ENCODE results near the gene SIGLEC6.

SIGLEC6 gene

DNA sequence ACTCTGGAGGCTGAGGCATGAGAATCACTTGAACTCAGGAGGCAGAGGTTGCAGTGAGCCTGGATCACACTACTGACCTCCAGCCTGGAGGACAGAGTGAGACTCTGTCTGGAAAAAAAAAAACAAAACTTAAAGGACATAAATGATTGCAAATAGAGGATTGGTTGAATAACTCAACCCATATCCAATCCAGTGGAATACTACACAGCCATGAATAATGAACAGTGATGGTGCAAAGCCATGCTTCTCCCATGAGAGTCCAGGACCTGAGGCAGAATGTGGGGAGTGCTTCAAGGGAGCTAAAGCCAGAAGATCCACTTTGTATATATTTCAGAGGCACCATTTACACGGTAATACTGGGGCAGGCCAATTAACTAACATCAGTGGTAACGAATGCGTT, 55.3 kb downstream of the SIGLEC6 start:
- no peak for DNase-seq (ENCODE audit: low read depth in 2 of 2)

GRCh38 chr19:51473009-51473707, 58.3 kb downstream of the SIGLEC6 start:
- DNase-seq (ENCODE audit: low read depth in 2 of 2), result peak; percentile 64 to 92

DNA sequence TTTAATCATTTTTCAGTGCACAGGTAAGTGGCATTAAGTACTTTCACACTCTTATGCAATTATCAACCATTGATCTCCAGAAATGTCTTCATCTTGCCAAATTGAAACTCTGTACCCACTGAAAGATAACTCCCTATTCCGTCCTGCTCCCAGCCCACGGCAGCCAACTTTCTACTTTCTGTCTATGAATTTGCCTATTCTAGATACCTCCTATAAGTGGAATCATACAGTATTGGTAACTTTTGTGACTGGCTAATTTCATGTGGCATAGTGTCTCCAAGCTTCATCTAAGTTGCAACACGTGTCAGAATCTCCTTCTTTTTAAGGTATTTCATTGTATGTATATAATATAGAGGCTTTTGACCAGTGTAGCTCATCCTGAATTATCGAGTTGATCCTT, 58.9 kb downstream of the SIGLEC6 start:
- DNase-seq (ENCODE audit: low read depth in 2 of 2), result no peak

DNA sequence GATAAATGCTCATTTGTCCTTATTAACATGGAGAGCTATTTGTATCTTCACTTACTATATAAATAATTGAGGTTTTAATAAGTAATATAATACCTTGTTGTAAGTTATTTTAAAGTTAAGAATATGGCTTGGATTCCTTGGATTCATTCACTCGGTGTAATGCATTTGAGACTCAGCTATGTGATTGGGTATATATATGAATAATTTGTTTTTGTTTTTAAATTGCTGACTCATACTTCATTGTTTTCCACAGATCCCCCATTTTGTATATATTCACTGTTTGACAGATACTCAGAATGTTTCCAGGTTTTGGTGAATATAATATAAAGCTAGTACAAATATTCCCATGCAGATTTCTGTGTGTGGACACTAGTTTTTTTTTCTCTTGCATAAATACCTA, 59.9 kb downstream of the SIGLEC6 start:
- DNase-seq (ENCODE audit: low read depth in 2 of 2), result no peak

DNA sequence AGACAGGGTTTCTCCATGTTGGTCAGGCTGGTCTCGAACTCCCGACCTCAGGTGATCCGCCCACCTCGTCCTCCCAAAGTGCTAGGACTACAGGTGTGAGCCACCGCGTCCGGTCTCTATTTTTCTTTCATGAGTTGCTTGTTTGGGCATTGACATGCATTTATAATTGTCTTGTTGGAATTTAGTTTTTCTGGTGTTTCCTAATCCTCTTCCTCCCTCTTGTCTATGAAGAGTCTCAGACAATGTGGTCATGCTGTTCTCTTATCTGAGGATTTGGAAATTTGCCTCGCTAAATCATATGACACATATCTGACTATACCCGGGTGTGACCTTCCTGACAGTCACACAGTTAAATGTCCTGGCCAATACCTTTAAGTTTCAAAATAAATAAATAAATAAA, 60.5 kb downstream of the SIGLEC6 start:
- DNase-seq (ENCODE audit: low read depth in 2 of 2), result no peak

DNA sequence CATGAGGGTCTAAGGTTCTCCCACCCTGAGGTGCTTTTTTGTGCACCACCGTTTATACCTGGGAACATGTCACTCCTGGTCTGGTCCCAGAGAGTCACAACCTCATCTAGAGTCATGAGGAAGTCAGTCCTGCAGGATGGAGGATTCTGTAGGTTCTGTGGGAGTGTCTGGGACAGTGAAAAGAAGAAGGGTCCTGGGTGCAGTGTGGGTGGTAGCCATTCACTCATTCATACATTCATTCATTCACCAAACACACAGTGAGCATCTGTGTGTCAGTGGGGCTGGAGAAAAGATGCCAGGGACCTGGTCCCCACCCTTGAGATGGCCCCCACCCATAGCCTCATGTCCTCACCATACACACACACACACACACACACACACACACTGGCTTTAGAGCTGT, 61.8 kb downstream of the SIGLEC6 start:
- no peak for DNase-seq (ENCODE audit: low read depth in 2 of 2)

- no peak for DNase-seq (ENCODE audit: low read depth in 2 of 2)
Observed at GRCh38 chr19:51469162-51469561, 62.3 kb downstream of the SIGLEC6 start.

DNA sequence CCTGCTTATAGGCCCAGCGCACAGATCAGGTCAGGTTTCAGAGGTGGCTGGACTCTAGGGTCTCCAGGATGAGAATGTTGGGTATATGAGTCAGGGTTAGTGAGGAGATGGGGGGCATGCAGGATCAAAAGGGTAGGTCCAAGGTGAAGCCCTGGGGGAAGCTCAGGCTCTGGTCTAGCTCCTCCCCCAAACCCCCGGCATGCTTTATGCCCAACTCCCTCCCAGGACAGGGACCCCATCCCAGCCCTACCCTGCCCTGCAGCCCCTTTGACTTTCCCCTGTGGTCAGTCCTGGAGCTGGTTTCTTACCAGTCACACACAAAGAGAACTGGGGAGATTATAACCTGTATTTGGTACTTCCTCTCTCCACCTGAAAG, 62.9 kb downstream of the SIGLEC6 start:
- DNase-seq (ENCODE audit: low read depth in 2 of 2), result no peak

GRCh38 chr19:51467864-51468544, 63.5 kb downstream of the SIGLEC6 start:
- DNase-seq (ENCODE audit: low read depth in 2 of 2), result no peak

Measured in stimulated activated CD4-positive, alpha-beta T cell treated with anti-CD3 and anti-CD28 coated beads, Interleukin-1b, Interleukin-23, amount 100 ng/mL, for 1 hour (primary cell).